ENCODE measurements around the gene LCP2.
A peak's percentile ranks its signal among the peaks of the same experiment; 100 is the strongest.

LCP2 gene

DNA sequence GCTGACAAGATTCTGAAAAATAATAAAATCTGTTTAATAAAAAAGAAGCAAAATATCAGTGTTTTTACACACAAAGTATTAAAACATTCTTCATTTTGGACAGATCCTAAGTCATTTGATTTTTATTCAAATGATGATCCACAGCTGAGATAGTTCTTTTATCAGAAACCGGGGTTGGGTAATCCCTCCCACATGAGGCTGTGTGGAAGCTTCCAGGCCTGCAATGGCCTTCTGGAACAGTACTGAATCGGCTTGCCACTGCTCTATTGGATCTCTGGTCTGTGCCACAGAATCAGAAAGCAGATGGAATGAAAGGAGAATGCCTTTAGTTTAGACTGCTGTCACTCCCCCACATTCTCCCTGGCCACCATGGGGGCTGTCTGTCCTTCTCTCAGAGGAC is 70.9 kb downstream of the LCP2 start:
- DNase-seq, result no peak
- TF ChIP-seq GATA1 (IDR thresholded peaks at IDR 0.05; ENCODE audit: low read depth, low read length), result no peak

GRCh38 chr5:170226129-170226615 is 71.4 kb downstream of the LCP2 start:
- no peak for DNase-seq
- TF ChIP-seq GATA1 (IDR thresholded peaks at IDR 0.05; ENCODE audit: low read depth, low read length) (no peak), POLR2A (IDR thresholded peaks at IDR 0.05; ENCODE audit: low read length) (no peak)

DNA sequence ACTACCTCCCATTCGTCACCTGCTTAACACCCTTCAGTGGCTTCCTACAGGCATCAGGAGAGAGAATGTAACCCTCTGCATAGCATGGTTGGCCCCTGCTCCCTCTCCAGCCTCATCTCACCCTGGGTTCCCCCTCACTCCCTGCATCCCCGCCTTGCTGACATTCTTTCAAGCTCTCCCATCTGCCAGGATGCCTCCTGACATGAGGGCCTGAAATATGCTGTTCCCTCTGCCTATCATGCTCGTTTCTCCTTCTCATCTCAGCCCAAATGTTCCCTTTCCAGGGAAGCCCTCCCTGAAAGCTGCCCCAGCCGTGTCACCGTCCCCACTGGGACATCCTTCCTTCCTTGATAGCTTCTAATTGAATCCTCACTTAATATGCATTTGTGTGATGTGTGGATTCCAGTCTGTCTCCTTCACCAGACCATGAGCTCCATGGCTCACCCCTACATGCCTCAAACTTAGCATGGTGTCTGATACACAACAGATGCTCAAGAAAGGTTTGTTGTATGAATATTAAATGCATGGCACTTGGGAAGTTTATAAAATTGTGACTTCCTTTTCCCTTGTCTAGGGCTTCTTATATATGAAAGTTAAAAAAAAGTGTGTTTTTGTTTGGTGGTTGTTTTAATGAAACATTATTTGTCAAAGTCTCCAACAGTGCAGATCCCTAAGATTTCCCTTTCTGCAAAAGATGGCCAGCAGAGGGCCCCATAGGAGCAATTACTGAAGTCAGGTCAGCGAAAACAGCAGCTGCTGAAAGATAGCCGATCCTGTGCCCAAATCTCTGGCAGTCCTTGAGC is 72.0 kb downstream of the LCP2 start:
- TF ChIP-seq POLR2A (IDR thresholded peaks at IDR 0.05; ENCODE audit: low read length) (no peak), GATA1 (IDR thresholded peaks at IDR 0.05; ENCODE audit: low read depth, low read length) (no peak)
- peak; percentile 71 to 85 for DNase-seq

DNA sequence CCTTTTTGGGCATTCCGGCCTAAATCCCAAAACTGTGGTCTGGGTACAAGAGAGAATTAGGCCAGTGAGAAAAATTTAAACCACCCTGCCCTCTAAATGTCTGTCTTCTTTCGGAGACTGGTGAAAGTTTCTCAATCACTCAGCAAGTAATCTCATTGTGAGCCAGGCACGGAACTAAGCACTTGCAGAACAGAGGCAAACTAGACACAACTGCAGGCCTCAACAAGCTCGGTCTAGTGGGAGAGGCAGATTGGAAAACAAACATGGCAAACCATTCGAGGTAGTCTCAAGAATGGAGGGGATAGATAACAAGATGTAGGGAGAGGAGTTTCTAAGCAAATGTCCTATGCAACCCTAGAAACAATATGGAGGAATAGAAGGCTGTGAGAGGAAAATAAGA is 73.7 kb downstream of the LCP2 start:
- DNase-seq, result no peak

GRCh38 chr5:170223360-170223759 is 74.2 kb downstream of the LCP2 start:
- no peak for DNase-seq
- TF ChIP-seq POLR2A (IDR thresholded peaks at IDR 0.05; ENCODE audit: low read length), result no peak
- TF ChIP-seq GATA1 (IDR thresholded peaks at IDR 0.05; ENCODE audit: low read depth, low read length), result no peak

More for the DNA sequence above, 73.7 kb downstream of the LCP2 start:
- TF ChIP-seq GATA1 (IDR thresholded peaks at IDR 0.05; ENCODE audit: low read depth, low read length), result no peak

- no peak for DNase-seq
- TF ChIP-seq POLR2A (IDR thresholded peaks at IDR 0.05; ENCODE audit: low read length) (no peak), GATA1 (IDR thresholded peaks at IDR 0.05; ENCODE audit: low read depth, low read length) (no peak)
Measured at GRCh38 chr5:170221327-170221741, 76.2 kb downstream of the LCP2 start.

DNA sequence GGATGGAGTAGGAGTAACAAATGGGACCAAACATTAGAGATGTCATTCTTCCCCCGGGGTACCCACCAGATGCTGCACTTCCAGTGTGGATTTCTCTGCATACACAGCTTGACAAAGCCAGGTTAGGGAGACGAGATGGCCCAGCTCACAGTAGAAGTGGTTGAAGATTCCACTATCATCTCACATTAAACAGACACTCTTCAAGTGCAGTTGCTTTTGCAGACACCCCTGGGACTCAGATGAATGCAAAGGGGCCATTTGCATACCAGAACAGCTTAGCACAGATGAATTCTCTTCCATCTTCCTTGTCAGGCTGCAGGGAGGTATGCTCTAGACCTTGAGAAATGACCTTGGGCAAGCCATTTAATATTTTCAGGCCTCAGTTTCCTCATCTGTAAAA is 77.4 kb downstream of the LCP2 start:
- DNase-seq, result no peak
- TF ChIP-seq GATA1 (IDR thresholded peaks at IDR 0.05; ENCODE audit: low read depth, low read length) (no peak), POLR2A (IDR thresholded peaks at IDR 0.05; ENCODE audit: low read length) (no peak)

DNA sequence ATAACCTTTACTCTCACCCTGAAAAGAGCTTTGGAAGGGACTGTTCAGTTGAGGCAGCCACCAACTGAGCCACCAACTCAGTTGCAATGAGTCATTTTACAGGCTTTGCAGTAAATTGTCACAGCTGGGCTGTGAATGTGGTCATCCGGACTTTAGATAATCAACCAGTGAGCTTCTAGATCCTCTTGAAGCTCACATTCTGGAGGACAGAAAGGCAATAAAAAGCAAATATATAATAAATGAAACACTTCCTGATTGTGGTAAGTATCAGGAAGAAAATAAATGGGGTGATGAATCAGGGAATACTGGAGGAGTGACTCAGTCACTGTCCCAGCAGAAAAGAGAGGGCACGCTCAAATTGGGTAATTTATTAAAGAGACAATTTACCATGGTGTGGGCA is 78.0 kb downstream of the LCP2 start:
- no peak for DNase-seq
- no peak for TF ChIP-seq GATA1 (IDR thresholded peaks at IDR 0.05; ENCODE audit: low read depth, low read length)
- no peak for TF ChIP-seq POLR2A (IDR thresholded peaks at IDR 0.05; ENCODE audit: low read length)

GRCh38 chr5:170218726-170219125 is 78.9 kb downstream of the LCP2 start:
- TF ChIP-seq GATA1 (IDR thresholded peaks at IDR 0.05; ENCODE audit: low read depth, low read length), result no peak
- TF ChIP-seq POLR2A (IDR thresholded peaks at IDR 0.05; ENCODE audit: low read length), result no peak
- no peak for DNase-seq

DNA sequence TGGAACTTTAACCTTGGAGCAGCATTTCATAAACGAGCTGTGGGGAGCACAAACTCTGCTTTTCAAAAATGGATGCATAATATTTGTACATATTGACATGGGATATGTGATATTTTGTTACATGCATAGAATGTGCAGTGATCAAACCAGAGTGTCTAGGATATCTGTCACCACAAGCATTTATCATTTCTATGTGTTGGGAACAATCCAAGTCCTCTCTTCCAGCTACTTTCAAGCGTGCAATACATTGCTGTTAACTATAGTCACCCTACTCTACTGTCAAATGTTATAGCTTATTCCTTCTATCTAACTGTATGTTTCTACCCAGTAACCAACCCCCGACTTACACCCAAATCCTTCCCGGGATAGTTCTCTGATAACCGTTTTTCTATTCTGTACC is 79.7 kb downstream of the LCP2 start:
- TF ChIP-seq POLR2A (IDR thresholded peaks at IDR 0.05; ENCODE audit: low read length), result no peak
- TF ChIP-seq GATA1 (IDR thresholded peaks at IDR 0.05; ENCODE audit: low read depth, low read length), result no peak
- no peak for DNase-seq

- TF ChIP-seq GATA1 (IDR thresholded peaks at IDR 0.05; ENCODE audit: low read depth, low read length) (no peak), POLR2A (IDR thresholded peaks at IDR 0.05; ENCODE audit: low read length) (no peak)
- DNase-seq, result peak; percentile 56 to 61
Measured at GRCh38 chr5:170216257-170216864, 81.2 kb downstream of the LCP2 start.

GRCh38 chr5:170211575-170212334 is 85.8 kb downstream of the LCP2 start:
- TF ChIP-seq GATA1 (IDR thresholded peaks at IDR 0.05; ENCODE audit: low read depth, low read length) (no peak), POLR2A (IDR thresholded peaks at IDR 0.05; ENCODE audit: low read length) (no peak)
- no peak for DNase-seq

DNA sequence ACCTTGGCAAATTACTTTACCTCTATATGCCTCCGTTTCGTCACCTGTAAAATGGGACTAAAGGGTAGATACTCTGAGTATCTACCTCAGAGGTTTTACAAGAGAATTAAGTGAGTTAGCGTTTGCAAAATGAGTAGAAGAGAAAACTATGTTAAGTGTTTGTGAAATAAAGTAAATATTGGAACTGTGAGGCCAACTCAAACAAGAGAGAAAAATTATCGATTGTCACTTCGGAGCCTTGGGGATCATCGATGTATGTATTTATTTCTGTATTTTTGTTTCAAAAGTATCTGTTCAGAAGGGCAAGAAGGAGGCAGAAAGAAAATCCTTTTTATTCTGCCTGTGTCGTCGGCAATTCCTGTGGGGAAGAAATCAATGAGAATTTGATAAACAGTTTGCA is 90.6 kb downstream of the LCP2 start:
- no peak for TF ChIP-seq GATA1 (IDR thresholded peaks at IDR 0.05; ENCODE audit: low read depth, low read length)
- no peak for TF ChIP-seq POLR2A (IDR thresholded peaks at IDR 0.05; ENCODE audit: low read length)
- no peak for DNase-seq

- TF ChIP-seq GATA1 (IDR thresholded peaks at IDR 0.05; ENCODE audit: low read depth, low read length) (no peak), POLR2A (IDR thresholded peaks at IDR 0.05; ENCODE audit: low read length) (no peak)
- DNase-seq, result no peak
Measured at GRCh38 chr5:170206216-170206615, 91.4 kb downstream of the LCP2 start.
